Coronary artery (tissue), 2 donors: ENCODE results near the gene DKK1.

Experiments
- DNase-seq: peaks from one replicate; pipeline ENCODE4 v3.0.0-alpha.2; 2017; ENCODE audit warnings: low spot score
- H3K27ac ChIP-seq, 2 donors: fragments of 200-600 bp; sonication (generic); one replicate each; pipeline ENCODE4 v1.5.1; 2016 to 2019
- H3K4me3 ChIP-seq: fragments of 200-600 bp; sonication (generic); 2 replicates; pipeline ENCODE4 v1.5.1; 2016; ENCODE audit warnings: mild to moderate bottlenecking, moderate library complexity
- CTCF ChIP-seq: fragments of 200-600 bp; sonication (generic); IDR thresholded peaks from one replicate; pipeline ENCODE4 v1.5.1; 2019; ENCODE audit warnings: antibody characterized with exemption

DKK1 gene

GRCh38 chr10:52331638-52332364 is 17.7 kb downstream of the DKK1 start:
- TF ChIP-seq CTCF, result no peak
- Histone ChIP-seq H3K27ac (no peak overlapping the region), H3K4me3 (no peak overlapping the region)
- DNase-seq, result no peak

GRCh38 chr10:52332815-52333214 is 18.7 kb downstream of the DKK1 start:
- H3K4me3 ChIP-seq, result no peak overlapping the region
- H3K27ac ChIP-seq, result no peak overlapping the region
- DNase-seq, result no peak
- no peak for TF ChIP-seq CTCF

- TF ChIP-seq CTCF, result no peak
- no peak for DNase-seq
- H3K27ac ChIP-seq, result no peak overlapping the region
- no peak overlapping the region for H3K4me3 ChIP-seq
These were observed 20.5 kb downstream of the DKK1 start for GRCh38 chr10:52334595-52334994.

GRCh38 chr10:52335665-52336064 is 21.6 kb downstream of the DKK1 start:
- no peak for TF ChIP-seq CTCF
- DNase-seq, result no peak
- H3K27ac ChIP-seq, result no peak overlapping the region
- no peak overlapping the region for H3K4me3 ChIP-seq

- no peak for DNase-seq
- Histone ChIP-seq H3K4me3 (no peak overlapping the region), H3K27ac (no peak overlapping the region)
- no peak for TF ChIP-seq CTCF
These were observed 23.1 kb downstream of the DKK1 start for GRCh38 chr10:52337225-52337624.

- DNase-seq, result no peak
- TF ChIP-seq CTCF, result no peak
- no peak overlapping the region for H3K27ac ChIP-seq
- no peak overlapping the region for H3K4me3 ChIP-seq
These were observed 29.4 kb downstream of the DKK1 start for GRCh38 chr10:52343439-52343838.
